GM21825 (cell line): ENCODE measurements around the gene NFIX.

Experiments
- ATAC-seq: cut with Tn5 transposase; IDR thresholded peaks from one replicate; pipeline ENCODE4 v1.9.1; 2021; ENCODE audit warnings: mild to moderate bottlenecking, moderate library complexity; ENCODE audit not compliant: unreplicated experiment

Gene NFIX

GRCh38 chr19:13120031-13120430, 124.8 kb downstream of the NFIX start:
- no peak for ATAC-seq

GRCh38 chr19:13120817-13121216, 125.5 kb downstream of the NFIX start:
- ATAC-seq = no peak

DNA sequence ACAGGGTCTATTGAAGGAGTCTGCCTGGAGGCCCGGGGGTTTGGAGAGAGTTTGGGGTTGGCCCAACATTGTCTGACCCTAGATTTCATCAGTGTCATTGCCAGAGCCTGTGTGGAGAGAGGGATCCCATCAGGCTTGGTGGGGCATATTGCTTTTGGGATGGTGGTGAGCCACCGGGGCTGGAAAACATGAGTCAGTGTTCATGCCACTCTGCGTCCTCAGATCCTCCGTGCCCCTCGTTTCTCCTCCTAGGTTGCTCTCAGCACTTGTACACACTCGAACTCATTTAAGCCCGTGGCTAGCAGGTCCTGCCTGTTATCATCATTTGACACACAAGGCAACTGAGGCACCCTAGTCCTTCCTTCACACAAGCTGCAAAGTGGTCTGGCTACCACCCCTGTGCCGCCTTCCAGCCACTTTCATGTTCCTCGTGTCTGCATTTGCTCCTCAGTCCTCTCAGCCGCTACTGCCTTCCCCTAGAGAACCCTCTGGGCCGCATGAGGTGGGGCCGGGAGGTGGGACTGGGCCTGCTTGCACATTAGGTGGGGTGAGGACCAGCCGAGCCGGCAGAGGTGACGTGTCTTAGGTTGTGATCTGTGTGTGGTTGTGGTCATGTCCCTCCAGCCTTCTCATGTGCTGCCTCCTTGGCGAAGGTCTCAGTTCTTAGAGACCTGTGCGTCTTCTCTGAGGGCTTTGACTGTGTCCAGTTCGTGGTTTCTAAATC, 126.4 kb downstream of the NFIX start:
- ATAC-seq = no peak

DNA sequence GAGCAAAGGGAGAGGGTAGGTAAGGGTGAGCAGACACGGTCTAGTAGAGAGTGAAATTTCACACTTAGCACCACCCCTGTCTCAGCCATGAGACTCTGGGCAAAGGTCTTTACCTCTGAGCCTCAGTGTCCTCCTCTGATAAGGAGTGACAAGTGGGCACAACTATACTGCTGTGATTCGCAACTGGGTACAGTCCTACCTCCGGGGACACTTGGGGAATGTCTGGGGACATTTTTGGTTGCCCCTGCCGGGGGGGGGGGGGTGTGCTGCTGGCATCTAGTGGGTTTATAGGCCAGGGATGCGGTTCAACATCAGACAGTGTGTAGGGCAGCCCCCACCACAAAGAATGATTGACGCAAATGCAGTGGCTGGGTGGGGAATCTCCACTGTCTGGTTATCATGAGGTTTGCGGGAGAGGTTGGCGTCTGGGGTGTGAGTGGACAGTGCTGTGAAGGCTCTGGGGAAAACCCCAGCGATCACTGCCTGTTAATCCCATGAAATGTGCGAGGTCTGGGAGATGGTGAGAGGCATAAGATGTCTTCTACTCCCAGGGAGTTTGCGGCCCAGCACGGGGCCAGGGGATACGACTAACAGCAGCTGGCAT, 127.1 kb downstream of the NFIX start:
- ATAC-seq = no peak

DNA sequence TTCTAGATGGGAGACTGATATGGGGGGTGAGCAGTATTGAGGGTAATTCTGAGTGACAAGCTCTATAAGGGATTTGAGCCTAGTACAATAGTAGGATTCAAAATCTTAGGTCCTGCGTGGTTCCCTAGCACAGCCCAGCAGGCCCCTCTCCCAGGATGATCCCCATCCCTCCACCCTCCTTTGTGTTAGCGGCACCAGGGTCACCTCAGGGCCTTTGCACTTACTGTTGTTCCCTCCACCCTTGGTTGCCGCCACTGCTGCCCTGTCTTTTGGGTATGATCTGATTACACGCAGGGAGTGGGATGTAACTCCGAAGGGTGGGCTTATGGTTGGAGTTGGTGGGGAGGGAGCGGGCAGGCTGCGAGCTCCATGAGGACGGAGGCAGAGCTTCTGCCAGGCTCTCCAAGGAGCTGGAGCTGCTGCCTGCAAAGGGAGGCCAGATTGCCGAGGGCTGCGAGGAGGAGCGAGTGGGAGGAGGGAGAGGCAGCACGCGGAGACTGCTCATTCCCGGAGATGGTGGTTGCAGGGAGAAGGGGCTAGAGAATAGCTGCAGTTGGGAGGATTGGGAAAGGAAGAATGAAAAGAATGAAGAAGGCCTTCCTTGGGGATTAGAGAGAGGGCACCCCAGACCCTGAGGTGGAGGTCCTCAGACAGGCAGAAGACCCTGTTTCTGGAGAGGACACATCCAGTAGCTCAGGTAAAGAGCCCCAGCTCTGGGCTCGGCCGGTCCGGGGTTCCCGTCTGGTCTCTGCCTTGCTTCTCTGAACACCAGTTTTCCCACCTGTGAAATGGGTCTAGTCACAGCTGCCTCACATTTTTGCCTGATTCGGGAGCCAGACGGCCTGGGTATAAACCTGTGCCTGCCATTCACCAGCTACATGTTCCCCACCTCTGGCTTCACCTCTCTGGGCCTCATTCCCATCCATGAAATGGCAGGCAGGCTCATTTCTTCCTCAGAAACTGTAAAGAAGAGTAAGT, 128.0 kb downstream of the NFIX start:
- no peak for ATAC-seq

DNA sequence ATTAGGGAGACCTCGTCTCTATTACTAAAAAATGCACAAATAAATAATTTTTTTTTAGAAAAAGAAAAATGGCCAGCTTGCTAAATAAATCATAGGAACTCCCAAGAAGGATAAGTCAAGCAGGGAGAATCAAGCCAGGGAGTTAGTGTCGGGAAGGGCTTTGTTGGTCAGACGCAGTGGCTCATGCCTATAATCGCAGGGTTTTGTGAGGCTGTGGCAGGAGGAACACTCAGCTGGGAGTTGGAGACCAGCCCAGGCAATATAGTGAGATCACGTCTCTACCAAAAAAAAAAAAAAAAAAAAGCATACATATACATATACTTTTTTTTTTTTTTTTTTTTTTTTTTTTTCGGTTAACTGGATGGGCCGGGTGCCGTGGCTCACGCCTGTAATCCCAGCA, 131.8 kb downstream of the NFIX start:
- no peak for ATAC-seq

- no peak for ATAC-seq
Measured at GRCh38 chr19:13127811-13128575, 132.7 kb downstream of the NFIX start.

GRCh38 chr19:13128583-13128982, 133.3 kb downstream of the NFIX start:
- no peak for ATAC-seq

DNA sequence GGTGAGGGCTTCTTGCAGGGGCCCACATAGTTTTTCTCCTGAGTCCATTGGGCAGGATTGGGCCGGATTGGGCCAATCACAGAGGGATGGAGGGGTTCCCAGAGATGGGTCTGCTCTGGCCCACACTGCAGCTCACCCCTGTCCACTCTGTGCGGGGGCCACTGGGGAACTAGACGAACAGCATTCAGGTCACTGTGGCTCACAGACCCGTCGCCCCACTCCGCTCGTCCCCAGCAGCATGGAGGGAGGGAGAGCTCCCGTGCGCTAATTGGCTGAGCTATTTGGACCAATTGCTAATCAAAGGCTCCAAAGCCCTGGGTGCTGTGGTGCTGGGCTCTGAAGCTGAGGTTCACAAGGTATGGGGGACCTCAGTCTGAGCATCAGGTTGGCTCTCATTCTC, 134.1 kb downstream of the NFIX start:
- ATAC-seq = no peak

DNA sequence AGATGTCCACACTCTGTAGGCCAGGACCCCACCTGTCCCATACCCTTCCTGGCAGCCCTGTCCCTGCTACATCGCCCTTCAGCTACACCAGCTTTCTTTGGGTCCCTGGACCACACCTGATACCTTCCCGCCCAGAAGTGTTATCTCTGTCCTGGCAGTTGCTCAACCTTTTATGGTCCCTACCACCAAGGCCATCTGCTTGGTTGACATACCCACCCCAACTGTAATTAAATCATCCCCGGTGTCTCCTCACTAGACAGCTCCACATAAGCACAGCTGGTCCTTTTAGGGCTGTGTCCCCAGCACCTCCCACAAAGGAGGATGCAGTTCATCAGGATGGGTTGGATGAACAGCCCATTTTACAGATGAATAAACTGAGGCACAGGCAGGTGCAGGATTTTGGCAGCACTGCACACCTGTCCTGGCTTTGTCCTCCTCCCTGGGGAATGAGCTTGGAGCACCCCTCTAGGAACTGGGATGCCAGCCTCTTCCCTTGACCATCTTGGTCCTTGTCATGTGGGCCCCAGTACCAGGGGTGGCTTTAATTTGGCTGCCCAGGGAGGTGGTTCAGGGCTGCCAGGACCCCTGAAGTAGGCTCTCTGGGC, 135.7 kb downstream of the NFIX start:
- no peak for ATAC-seq

DNA sequence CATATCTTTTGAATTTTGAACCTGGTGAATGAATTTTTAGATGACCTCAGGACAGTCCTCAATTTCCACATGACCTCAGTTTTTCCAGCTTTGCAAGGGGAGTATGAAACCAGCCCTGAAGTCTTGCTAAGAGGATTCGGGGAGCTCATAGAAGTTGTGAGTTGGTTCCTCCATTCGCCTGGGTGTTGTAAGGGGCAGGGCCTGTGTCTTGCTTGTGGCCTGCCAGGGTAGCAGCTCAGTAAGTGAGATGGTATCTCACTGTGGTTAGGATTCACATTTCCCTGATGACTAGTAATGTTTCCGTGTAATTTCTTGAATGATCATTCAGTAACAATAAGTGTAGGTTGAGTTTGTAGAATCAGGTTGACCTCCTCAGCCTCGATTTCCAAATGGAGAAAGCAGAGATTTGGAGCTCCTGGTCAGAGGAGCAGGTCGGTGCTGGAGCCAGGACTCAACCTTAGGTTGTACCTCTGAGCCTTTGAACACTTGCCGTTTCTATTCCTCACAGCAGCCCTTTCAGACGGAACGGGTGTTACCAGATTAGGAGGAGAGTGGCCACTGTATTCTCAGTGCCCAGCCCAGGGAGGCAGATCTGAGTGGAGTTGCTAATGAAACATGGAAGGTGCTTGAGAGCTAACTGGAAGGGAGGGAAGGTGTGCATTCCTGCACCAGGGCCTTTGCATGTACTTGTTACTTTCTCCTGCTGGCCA, 137.4 kb downstream of the NFIX start:
- no peak for ATAC-seq

DNA sequence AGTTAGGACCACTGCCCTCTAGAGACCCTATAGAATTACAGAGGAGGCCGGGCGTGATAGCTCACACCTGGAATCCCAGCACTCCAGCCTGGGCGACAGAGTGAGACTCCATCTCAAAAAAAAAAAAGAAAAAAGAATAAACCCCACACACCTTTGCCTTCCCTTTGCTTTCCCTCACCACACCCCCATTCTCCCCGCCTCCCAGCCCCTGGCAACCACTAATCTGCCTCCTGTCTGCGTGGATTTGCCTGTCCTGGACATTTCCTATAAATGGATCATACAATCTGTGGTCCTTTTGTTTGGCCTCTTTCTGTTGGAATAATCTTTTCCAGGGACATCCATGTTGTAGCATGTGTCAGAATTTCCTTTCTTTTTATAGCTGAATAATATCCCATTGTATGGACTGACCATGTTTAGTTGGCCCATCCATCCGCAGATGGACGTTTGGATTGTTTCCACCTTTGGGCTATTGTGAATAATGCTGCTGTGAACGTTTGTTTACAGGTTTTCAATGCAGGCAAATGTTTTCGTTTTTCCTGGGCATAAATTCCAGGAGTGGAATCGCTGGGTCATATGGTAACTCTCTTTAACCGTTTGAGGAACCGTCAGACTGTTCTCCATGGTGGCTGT, 138.1 kb downstream of the NFIX start:
- ATAC-seq = no peak

GRCh38 chr19:13134626-13135025, 139.4 kb downstream of the NFIX start:
- ATAC-seq = no peak

GRCh38 chr19:13135068-13136062, 140.1 kb downstream of the NFIX start:
- ATAC-seq = no peak

GRCh38 chr19:13137290-13137794, 142.1 kb downstream of the NFIX start:
- no peak for ATAC-seq

DNA sequence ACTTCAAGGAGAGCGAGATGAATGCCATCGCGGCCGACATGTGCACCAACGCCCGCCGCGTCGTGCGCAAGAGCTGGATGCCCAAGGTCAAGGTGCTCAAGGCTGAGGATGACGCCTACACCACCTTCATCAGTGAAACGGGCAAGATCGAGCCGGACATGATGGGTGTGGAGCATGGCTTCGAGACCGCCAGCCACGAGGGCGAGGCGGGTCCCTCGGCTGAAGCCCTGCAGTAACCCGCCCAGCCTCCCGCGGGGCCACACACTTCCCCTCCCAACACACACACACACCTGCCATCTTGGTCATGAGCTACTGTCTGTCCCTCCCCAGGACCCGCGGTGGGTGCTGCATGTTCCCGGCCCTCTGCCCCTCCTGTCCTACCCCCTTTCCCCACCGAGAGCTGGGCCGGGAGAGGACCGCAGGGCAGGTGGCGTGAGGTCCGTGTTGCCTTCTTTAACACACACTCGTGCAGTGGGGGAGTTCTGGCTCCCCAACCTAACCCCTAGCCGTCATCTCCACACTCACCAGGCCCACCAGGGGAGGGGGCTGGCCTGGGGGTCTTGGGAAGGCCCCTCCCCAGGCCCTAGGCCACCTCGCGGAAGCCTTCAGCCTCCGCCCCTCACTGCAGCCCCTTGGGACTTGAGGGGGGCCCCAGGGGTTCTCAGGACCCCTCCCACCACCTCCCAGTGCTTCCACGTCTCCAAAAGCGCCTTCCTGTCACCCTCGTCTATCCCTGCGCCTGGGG, 143.1 kb downstream of the NFIX start:
- ATAC-seq = no peak

- no peak for ATAC-seq
Measured at GRCh38 chr19:13138916-13139198, 143.6 kb downstream of the NFIX start.
